DOHH2 (cell line): Measurements from ENCODE around the gene TULP4.

Experiments used
- CTCF ChIP-seq: fragments of 200-600 bp; sonication (generic); IDR thresholded peaks from one replicate; pipeline ENCODE4 v1.5.1; 2014; ENCODE audit warnings: antibody characterized with exemption, mild to moderate bottlenecking, low read depth, low read length; ENCODE audit not compliant: poor library complexity, severe bottlenecking
- EZH2phosphoT487 ChIP-seq: fragments of 200-600 bp; sonication (generic); IDR thresholded peaks from 2 replicates; pipeline ENCODE4 v1.6.1; 2017; ENCODE audit warnings: borderline replicate concordance, mild to moderate bottlenecking, antibody characterized with exemption, low read length, moderate library complexity, mixed read lengths

DNA sequence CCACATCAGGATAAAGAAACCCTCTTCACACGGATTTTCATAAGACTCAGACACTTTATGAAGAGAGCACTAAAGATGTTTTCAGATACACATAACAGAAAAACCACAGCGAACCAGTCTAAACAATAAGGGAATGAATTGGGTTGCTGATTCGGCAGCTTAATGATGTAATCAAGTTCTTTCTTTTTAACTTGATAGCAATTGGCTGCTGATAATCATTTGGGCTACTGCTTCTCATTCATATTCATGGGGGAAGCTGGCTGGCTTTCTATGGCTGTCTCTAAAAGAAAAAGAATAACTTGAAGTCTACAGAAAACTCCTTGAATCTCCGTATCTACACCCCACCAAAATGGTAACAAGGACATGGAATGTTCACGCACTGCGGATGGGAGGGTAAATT is 227.6 kb downstream of the TULP4 start:
- TF ChIP-seq CTCF = no peak
- no peak for TF ChIP-seq EZH2phosphoT487
